Spleen (tissue), 11 donors: ENCODE measurements around the gene XPC. TPM values are rescaled to one million over a fixed set of nuclear protein-coding genes. Genes with fewer than 3 reads are reported as not detected.
"Not testable (repeated sequence)": the region's sequence is repeated elsewhere in the genome, so short reads cannot be mapped to it uniquely, and the experiment has no call there.

ENCODE experiments used
- DNase-seq: peaks from one replicate; pipeline ENCODE4 v3.0.0-alpha.2; 2020
- H3K27ac ChIP-seq, 8 donors: fragments of 200-600 bp; sonication (generic) in 7 of 8; 1 replicate in 4 of 8; 2 replicates in 4 of 8; pipeline versions ENCODE4 v1.5.0 to v1.8.0; 2016 to 2021; ENCODE audit warnings: inconsistent platforms in 4 of 8, mild to moderate bottlenecking in 4 of 8, moderate library complexity in 1 of 8
- H3K27me3 ChIP-seq, 7 donors: fragments of 200-600 bp; sonication (generic) in 6 of 7; replicated peaks in 1 of 7; 1 replicate in 4 of 7; 2 replicates in 3 of 7; pipeline versions ENCODE4 v1.5.0 to v1.8.0; 2016 to 2021; ENCODE audit warnings: inconsistent platforms in 3 of 7, mild to moderate bottlenecking in 1 of 7
- H3K36me3 ChIP-seq, 6 donors: fragments of 200-600 bp; sonication (generic) in 5 of 6; 1 replicate in 4 of 6; 2 replicates in 2 of 6; pipeline versions ENCODE4 v1.5.0 to v1.8.0; 2016 to 2021; ENCODE audit warnings: inconsistent platforms in 2 of 6
- H3K4me1 ChIP-seq, 6 donors: fragments of 200-600 bp; sonication (generic) in 5 of 6; 1 replicate in 3 of 6; 2 replicates in 3 of 6; pipeline versions ENCODE4 v1.5.0 to v1.8.0; 2016 to 2021; ENCODE audit warnings: inconsistent platforms in 3 of 6
- H3K4me3 ChIP-seq, 8 donors: fragments of 200-600 bp; sonication (generic) in 7 of 8; 1 replicate in 4 of 8; 2 replicates in 4 of 8; pipeline versions ENCODE4 v1.5.0 to v1.8.0; 2016 to 2021; ENCODE audit warnings: inconsistent platforms in 4 of 8, mild to moderate bottlenecking in 4 of 8, moderate library complexity in 2 of 8
- H3K9me3 ChIP-seq, 8 donors: fragments of 200-600 bp; sonication (generic) in 7 of 8; 1 replicate in 4 of 8; 2 replicates in 4 of 8; pipeline versions ENCODE4 v1.5.0 to v1.8.0; 2016 to 2021; ENCODE audit warnings: inconsistent platforms in 4 of 8
- CTCF ChIP-seq, 11 experiments: fragments of 200-600 bp in 7 of 11; fragments of 450-650 bp in 4 of 11; sonication (generic) in 4 of 11; IDR thresholded peaks in 8 of 11; conservative IDR thresholded peaks in 3 of 11; 1 replicate in 7 of 11; 2 replicates in 4 of 11; pipeline versions ENCODE4 v1.4.0 to v1.8.0; 2016 to 2021; ENCODE audit warnings: antibody characterized with exemption in 11 of 11, inconsistent platforms in 4 of 11, mild to moderate bottlenecking in 1 of 11
- POLR2A ChIP-seq, 3 donors: fragments of 450-650 bp; IDR thresholded peaks; one replicate each; pipeline ENCODE4 v1.5.1; 2017; ENCODE audit warnings: antibody characterized with exemption in 3 of 3, mild to moderate bottlenecking in 1 of 3
- POLR2AphosphoS5 ChIP-seq, 3 donors: sonication (generic); formaldehyde crosslinking; IDR thresholded peaks; one replicate each; pipeline ENCODE4 v1.5.1; 2017; ENCODE audit warnings: antibody characterized with exemption in 3 of 3
- WGBS, 5 donors: extraction: QIAGEN DNeasy Blood & Tissue Kit in 3 of 5; methylation state at CpG; one replicate each; pipeline versions ENCODE4 v1.1.5 to v1.1.7; 2013 to 2018; 5-methylcytosine and 5-hydroxymethylcytosine counted together
- intact Hi-C: fragments of 100-400 bp; cut with DNase I; formaldehyde crosslinking; loops from one replicate; pipeline ENCODE4 v1.15.0; 2023; ENCODE audit warnings: low total_unique reads
- polyA plus RNA-seq, 3 donors: library from polyadenylated mRNA; stranded (reverse); fragments of 200-250 nt; gene quantifications; one replicate each; pipeline ENCODE4 v1.2.1, GENCODE V29; 2013
- total RNA-seq, 7 donors: library from RNA; depleted of rRNA in 3 of 7; stranded (reverse); fragments of >200 nt in 3 of 7; fragmentation: NEBNext Ultra II Directional in 4 of 7; extraction: Animal tissue kit (Norgen Biotek cat#: 25700) in 4 of 7; gene quantifications; one replicate each; pipeline versions ENCODE4 v1.1.0 to v1.2.1, GENCODE V29; 2016 to 2021
- donor health status: healthy with polysubstance abuse.
- donor health status: DM: no; HTN: no; CAD: no; lungs with moderate emphysema.
- donor health status: DM: no; HTN: no; CAD: no.
- donor health status: Bipolar disorder and iron deficiency.
- donor health status: healthy.
- donor health status: DM: no; HTN: no; CAD: no.
- donor health status: DM: yes; HTN: yes; CAD: no.

The XPC gene
- total and polyA plus RNA-seq, 10 donors = 16.1 to 65.6 (median 47.3) TPM

- H3K27ac ChIP-seq = no peak overlapping the region
- peaks cover 0 to 86% (median 40%) of the 10 kb centered on the region in 6 donors for H3K36me3 ChIP-seq
- no peaks in the 10 kb centered on the region for H3K9me3 ChIP-seq
- no peak for DNase-seq
- peaks cover 0 to 17% (median 6%) of the 10 kb centered on the region in 6 donors for H3K4me1 ChIP-seq
- WGBS, 5 donors = 93 to 97% (median 94%) methylated on average over 10 of the region's 10 CpGs
- intact Hi-C loops = no loop called here
- no peaks in the 10 kb centered on the region for H3K27me3 ChIP-seq
- no peak overlapping the region for H3K4me3 ChIP-seq
- TF ChIP-seq POLR2AphosphoS5 (IDR thresholded peaks at IDR 0.05) (no peak), CTCF (IDR thresholded peaks at IDR 0.05 in 8 of 11, conservative IDR thresholded peaks at IDR 0.05 in 3 of 11) (no peak), POLR2A (IDR thresholded peaks at IDR 0.05) (no peak)
Measured at GRCh38 chr3:14117468-14118399, 60.7 kb downstream of the XPC start.

GRCh38 chr3:14113965-14114635 is 64.3 kb downstream of the XPC start:
- peaks cover 0 to 10% (median 0%) of the 10 kb centered on the region in 6 donors for H3K4me1 ChIP-seq
- no peak overlapping the region for H3K4me3 ChIP-seq

GRCh38 chr3:14110699-14111098 is 67.7 kb downstream of the XPC start:
- H3K36me3 ChIP-seq = peaks cover 0 to 53% (median 43%) of the 10 kb centered on the region in 6 donors
- intact Hi-C loops = no loop called here
- no peak overlapping the region for H3K4me3 ChIP-seq
- no peak overlapping the region for H3K27ac ChIP-seq
- no peak for TF ChIP-seq CTCF (IDR thresholded peaks at IDR 0.05 in 8 of 11, conservative IDR thresholded peaks at IDR 0.05 in 3 of 11)
- no peak for TF ChIP-seq POLR2A (IDR thresholded peaks at IDR 0.05)
- TF ChIP-seq POLR2AphosphoS5 (IDR thresholded peaks at IDR 0.05) = no peak
- H3K9me3 ChIP-seq = no peaks in the 10 kb centered on the region
- no peaks in the 10 kb centered on the region for H3K4me1 ChIP-seq
- no peaks in the 10 kb centered on the region for H3K27me3 ChIP-seq
- WGBS, 5 donors = 78 to 89% (median 83%) methylated on average over 4 of the region's 4 CpGs
- DNase-seq = no peak

More at GRCh38 chr3:14113965-14114635, 64.3 kb downstream of the XPC start:
- Histone ChIP-seq H3K36me3 (peaks cover 0 to 77% (median 50%) of the 10 kb centered on the region in 6 donors), H3K27ac (no peak overlapping the region), H3K9me3 (no peaks in the 10 kb centered on the region), H3K27me3 (no peaks in the 10 kb centered on the region)
- DNase-seq = no peak
- intact Hi-C loops = no loop called here
- WGBS, 5 donors = 94 to 97% (median 94%) methylated on average over 7 of the region's 7 CpGs
- TF ChIP-seq CTCF (IDR thresholded peaks at IDR 0.05 in 8 of 11, conservative IDR thresholded peaks at IDR 0.05 in 3 of 11) (no peak), POLR2A (IDR thresholded peaks at IDR 0.05) (no peak), POLR2AphosphoS5 (IDR thresholded peaks at IDR 0.05) (no peak)

- H3K27ac ChIP-seq, H3K9me3 ChIP-seq, H3K27me3 ChIP-seq, intact Hi-C loops, H3K4me1 ChIP-seq, H3K4me3 ChIP-seq, DNase-seq: not testable (repeated sequence)
- WGBS, 5 donors = 92 to 99% (median 96%) methylated on average over 5 of the region's 5 CpGs
- H3K36me3 ChIP-seq = peaks cover 0 to 44% (median 34%) of the 10 kb centered on the region in 6 donors
Measured at GRCh38 chr3:14109821-14110220, 68.6 kb downstream of the XPC start.
